ENCODE data around the gene NHERF1. TPM values are rescaled to one million over a fixed set of nuclear protein-coding genes. Genes with fewer than 3 reads are reported as not detected.
A peak's percentile ranks its signal among the peaks of the same experiment; 100 is the strongest.

Gene NHERF1
- 5.2 TPM for total RNA-seq

DNA sequence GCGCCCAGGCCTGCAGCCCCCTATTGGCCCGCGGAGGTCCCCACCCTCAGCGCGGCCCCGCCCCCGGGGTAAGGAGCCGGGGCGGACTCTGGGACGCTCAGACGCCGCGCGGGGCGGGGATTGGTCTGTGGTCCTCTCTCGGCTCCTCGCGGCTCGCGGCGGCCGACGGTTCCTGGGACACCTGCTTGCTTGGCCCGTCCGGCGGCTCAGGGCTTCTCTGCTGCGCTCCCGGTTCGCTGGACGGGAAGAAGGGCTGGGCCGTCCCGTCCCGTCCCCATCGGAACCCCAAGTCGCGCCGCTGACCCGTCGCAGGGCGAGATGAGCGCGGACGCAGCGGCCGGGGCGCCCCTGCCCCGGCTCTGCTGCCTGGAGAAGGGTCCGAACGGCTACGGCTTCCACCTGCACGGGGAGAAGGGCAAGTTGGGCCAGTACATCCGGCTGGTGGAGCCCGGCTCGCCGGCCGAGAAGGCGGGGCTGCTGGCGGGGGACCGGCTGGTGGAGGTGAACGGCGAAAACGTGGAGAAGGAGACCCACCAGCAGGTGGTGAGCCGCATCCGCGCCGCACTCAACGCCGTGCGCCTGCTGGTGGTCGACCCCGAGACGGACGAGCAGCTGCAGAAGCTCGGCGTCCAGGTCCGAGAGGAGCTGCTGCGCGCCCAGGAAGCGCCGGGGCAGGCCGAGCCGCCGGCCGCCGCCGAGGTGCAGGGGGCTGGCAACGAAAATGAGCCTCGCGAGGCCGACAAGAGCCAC lies at the start of gene NHERF1:
TSS of gene NHERF1 (plus strand) at position 100 of the 750 bp plus-strand sequence. CDS start at position 319, 219 bp downstream.
- peak within 1 kb of the TSS; percentile 62 to 81 (median 65) for H3K9ac ChIP-seq (ENCODE audit: low read depth in 1 of 3, low read length in 3 of 3)
- peak within 1 kb of the TSS; percentile 66 to 83 (median 83) for H3K4me3 ChIP-seq (ENCODE audit: low read length in 3 of 3)
- peaks cover 0 to 19% (median 10%) of the 10 kb centered on the region in 3 donors for H3K27me3 ChIP-seq (ENCODE audit: control insufficient read depth in 3 of 3, insufficient read depth in 3 of 3, low read length in 3 of 3)
- H3K27ac ChIP-seq (ENCODE audit: low read depth, low read length) = peak within 1 kb of the TSS; percentile 36
- peaks cover 20 to 47% (median 39%) of the 10 kb centered on the region in 3 donors for H3K4me1 ChIP-seq (ENCODE audit: control insufficient read depth in 3 of 3, insufficient read depth in 3 of 3, low read length in 3 of 3)
- no peaks in the 10 kb centered on the region for H3K9me3 ChIP-seq (ENCODE audit: control insufficient read depth in 3 of 3, low read length in 3 of 3)
- H3K36me3 ChIP-seq (ENCODE audit: control insufficient read depth in 3 of 3, insufficient read depth in 3 of 3, low read length in 3 of 3) = no peaks in the 10 kb centered on the region

DNA sequence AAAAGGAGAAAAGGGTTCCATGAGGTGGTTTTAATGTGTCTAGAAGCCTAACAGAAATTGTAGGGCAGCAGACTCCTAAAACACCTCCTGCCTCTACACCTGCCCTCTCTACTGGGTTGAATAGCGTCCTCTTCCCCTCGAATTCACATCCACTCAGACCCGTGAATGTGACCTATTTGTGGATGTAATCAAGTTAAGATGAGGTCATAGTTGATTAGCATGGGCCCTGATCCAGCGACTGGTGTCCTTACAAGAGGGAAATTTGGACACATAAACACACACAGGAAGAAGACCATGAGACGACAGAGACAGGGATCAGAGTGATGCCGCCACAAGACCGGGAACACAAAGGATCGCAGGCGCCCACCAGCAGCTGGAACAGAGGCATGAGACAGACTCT lies 49.2 kb upstream of the NHERF1 start:
- H3K9ac ChIP-seq (ENCODE audit: low read depth in 1 of 3, low read length in 3 of 3) = no peak overlapping the region
- no peaks in the 10 kb centered on the region for H3K4me1 ChIP-seq (ENCODE audit: control insufficient read depth in 3 of 3, insufficient read depth in 3 of 3, low read length in 3 of 3)
- H3K4me3 ChIP-seq (ENCODE audit: low read length in 3 of 3) = no peak overlapping the region
- H3K27me3 ChIP-seq (ENCODE audit: control insufficient read depth in 3 of 3, insufficient read depth in 3 of 3, low read length in 3 of 3) = peaks cover 9 to 21% (median 11%) of the 10 kb centered on the region in 3 donors
- H3K36me3 ChIP-seq (ENCODE audit: control insufficient read depth in 3 of 3, insufficient read depth in 3 of 3, low read length in 3 of 3) = no peaks in the 10 kb centered on the region
- no peak overlapping the region for H3K27ac ChIP-seq (ENCODE audit: low read depth, low read length)
- H3K9me3 ChIP-seq (ENCODE audit: control insufficient read depth in 3 of 3, low read length in 3 of 3) = no peaks in the 10 kb centered on the region

DNA sequence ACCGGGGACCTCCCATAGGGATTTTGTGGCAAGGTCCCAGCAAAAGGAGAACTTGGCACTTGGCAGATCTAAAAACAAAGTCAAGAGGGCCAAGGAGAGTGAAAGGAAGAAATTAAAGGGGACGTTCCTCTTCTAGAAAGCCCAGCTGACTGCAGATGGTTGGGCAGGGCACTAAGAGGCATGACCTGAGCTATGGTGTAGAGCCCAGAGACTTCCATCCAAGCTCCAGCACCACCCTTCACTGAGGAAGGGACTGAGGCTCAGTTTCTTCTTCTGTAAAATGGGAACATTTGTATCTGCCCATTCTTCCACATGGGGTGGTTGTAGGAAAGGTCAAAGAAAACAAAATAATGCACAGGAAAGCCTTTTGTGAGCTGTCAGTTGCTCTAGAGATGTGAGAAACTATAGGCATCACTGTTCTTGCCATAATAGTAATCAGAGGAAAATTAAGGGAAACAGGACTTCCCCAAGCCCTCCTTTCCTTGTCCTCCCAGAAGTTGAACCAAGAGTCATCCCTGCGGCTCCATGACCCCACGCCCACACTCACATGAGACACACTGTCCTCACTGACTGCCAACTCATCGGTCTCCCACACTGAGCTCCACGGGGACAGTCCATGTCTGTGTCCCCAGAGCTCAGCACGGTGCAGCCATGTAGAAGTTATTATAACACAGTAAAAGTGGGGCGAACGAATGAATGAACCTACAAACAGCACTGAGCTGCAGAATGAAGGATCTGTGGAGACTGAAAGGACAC lies 46.1 kb upstream of the NHERF1 start:
- Histone ChIP-seq H3K4me1 (ENCODE audit: control insufficient read depth in 3 of 3, insufficient read depth in 3 of 3, low read length in 3 of 3) (no peaks in the 10 kb centered on the region), H3K27ac (ENCODE audit: low read depth, low read length) (no peak overlapping the region)

DNA sequence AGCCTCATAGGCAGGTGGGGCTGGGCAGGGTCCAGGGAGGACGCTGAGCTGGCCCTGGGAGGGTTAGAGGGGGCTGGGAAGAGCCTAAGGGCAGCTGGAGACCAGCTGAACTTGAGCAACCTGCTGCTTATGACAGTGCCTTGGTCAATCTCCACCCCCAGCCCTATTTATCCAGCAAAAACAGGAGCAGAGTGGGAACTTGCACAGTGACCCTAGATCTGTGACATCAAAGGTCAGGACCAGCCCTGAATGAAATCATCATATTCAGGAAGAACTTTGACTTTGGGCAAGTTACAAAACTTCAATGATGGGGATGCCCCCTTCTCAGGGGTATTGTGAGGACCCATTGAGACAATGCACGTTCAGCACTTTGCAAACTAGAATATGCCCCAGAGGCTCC lies 45.1 kb upstream of the NHERF1 start:
- no peak overlapping the region for H3K4me3 ChIP-seq (ENCODE audit: low read length in 3 of 3)
- H3K36me3 ChIP-seq (ENCODE audit: control insufficient read depth in 3 of 3, insufficient read depth in 3 of 3, low read length in 3 of 3) = no peaks in the 10 kb centered on the region
- no peaks in the 10 kb centered on the region for H3K4me1 ChIP-seq (ENCODE audit: control insufficient read depth in 3 of 3, insufficient read depth in 3 of 3, low read length in 3 of 3)
- no peaks in the 10 kb centered on the region for H3K9me3 ChIP-seq (ENCODE audit: control insufficient read depth in 3 of 3, low read length in 3 of 3)
- H3K27me3 ChIP-seq (ENCODE audit: control insufficient read depth in 3 of 3, insufficient read depth in 3 of 3, low read length in 3 of 3) = peaks cover 0 to 7% (median 5%) of the 10 kb centered on the region in 3 donors
- no peak overlapping the region for H3K9ac ChIP-seq (ENCODE audit: low read depth in 1 of 3, low read length in 3 of 3)
- no peak overlapping the region for H3K27ac ChIP-seq (ENCODE audit: low read depth, low read length)

More for the DNA sequence above, 46.1 kb upstream of the NHERF1 start:
- Histone ChIP-seq H3K27me3 (ENCODE audit: control insufficient read depth in 3 of 3, insufficient read depth in 3 of 3, low read length in 3 of 3) (peaks cover 0 to 10% (median 5%) of the 10 kb centered on the region in 3 donors), H3K36me3 (ENCODE audit: control insufficient read depth in 3 of 3, insufficient read depth in 3 of 3, low read length in 3 of 3) (no peaks in the 10 kb centered on the region), H3K4me3 (ENCODE audit: low read length in 3 of 3) (no peak overlapping the region), H3K9ac (ENCODE audit: low read depth in 1 of 3, low read length in 3 of 3) (no peak overlapping the region), H3K9me3 (ENCODE audit: control insufficient read depth in 3 of 3, low read length in 3 of 3) (no peaks in the 10 kb centered on the region)

DNA sequence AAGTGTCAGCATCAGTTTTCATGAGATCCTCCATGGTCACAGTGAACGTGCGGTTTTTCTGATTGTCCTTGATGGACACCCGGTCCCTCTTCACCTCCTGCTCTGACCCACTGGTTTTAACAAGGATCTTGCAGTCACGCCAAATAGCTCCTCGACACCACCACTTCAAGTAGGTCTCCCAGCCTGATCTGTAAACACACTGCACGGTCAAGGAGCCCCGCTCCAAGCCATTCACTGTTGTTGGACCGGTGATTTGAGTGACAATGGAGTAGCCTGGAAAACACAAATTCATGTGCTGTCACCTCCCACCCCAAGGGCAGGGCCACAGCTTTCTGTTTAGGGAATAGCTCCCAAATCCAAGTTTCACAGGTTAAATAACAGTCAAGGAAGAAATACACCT lies 43.9 kb upstream of the NHERF1 start:
- no peak overlapping the region for H3K27ac ChIP-seq (ENCODE audit: low read depth, low read length)
- H3K36me3 ChIP-seq (ENCODE audit: control insufficient read depth in 3 of 3, insufficient read depth in 3 of 3, low read length in 3 of 3) = no peaks in the 10 kb centered on the region
- no peak overlapping the region for H3K4me3 ChIP-seq (ENCODE audit: low read length in 3 of 3)
- H3K4me1 ChIP-seq (ENCODE audit: control insufficient read depth in 3 of 3, insufficient read depth in 3 of 3, low read length in 3 of 3) = no peaks in the 10 kb centered on the region
- H3K9ac ChIP-seq (ENCODE audit: low read depth in 1 of 3, low read length in 3 of 3) = no peak overlapping the region
- H3K9me3 ChIP-seq (ENCODE audit: control insufficient read depth in 3 of 3, low read length in 3 of 3) = no peaks in the 10 kb centered on the region
- H3K27me3 ChIP-seq (ENCODE audit: control insufficient read depth in 3 of 3, insufficient read depth in 3 of 3, low read length in 3 of 3) = peaks cover 0 to 5% (median 5%) of the 10 kb centered on the region in 3 donors

DNA sequence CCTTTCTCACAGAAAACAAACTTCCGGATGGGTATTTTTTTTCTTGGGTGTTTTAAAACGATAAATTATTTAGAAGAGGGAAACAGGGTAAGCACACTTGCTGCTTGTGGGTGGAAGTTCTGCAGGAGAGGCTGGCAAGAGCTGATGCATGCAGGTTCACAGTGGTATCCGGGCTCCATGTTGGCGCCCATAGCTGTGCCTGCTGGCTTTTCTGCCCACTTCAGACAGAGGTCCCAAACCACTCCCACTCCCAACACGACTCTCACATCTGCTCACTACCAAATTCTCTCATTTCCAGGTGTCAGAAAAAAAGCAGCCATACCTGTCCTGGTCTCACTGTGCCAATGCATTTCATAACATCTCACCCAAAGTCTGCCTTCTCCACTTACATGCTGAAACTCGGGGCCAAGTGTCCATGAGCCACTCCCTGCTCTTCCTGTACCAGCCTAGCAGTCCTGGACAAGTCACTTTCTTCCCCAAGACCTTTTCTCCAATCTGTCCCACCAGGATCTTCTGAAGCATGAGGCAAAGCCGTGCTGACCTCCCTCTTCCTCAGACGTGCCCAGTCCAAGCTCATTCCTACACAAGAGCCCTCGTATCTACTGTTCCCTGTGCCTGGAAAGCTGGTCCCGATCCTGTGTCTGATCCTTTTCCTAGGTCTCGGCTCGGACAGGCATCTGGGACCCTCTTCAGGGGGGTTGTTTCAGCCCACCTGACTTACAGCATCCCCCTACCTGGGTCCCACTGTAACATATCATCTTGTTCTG lies 37.2 kb upstream of the NHERF1 start:
- Histone ChIP-seq H3K4me3 (ENCODE audit: low read length in 3 of 3) (no peak overlapping the region), H3K36me3 (ENCODE audit: control insufficient read depth in 3 of 3, insufficient read depth in 3 of 3, low read length in 3 of 3) (no peaks in the 10 kb centered on the region), H3K9me3 (ENCODE audit: control insufficient read depth in 3 of 3, low read length in 3 of 3) (no peaks in the 10 kb centered on the region), H3K27ac (ENCODE audit: low read depth, low read length) (no peak overlapping the region), H3K27me3 (ENCODE audit: control insufficient read depth in 3 of 3, insufficient read depth in 3 of 3, low read length in 3 of 3) (peaks cover 8 to 30% (median 23%) of the 10 kb centered on the region in 3 donors), H3K9ac (ENCODE audit: low read depth in 1 of 3, low read length in 3 of 3) (no peak overlapping the region), H3K4me1 (ENCODE audit: control insufficient read depth in 3 of 3, insufficient read depth in 3 of 3, low read length in 3 of 3) (no peaks in the 10 kb centered on the region)

DNA sequence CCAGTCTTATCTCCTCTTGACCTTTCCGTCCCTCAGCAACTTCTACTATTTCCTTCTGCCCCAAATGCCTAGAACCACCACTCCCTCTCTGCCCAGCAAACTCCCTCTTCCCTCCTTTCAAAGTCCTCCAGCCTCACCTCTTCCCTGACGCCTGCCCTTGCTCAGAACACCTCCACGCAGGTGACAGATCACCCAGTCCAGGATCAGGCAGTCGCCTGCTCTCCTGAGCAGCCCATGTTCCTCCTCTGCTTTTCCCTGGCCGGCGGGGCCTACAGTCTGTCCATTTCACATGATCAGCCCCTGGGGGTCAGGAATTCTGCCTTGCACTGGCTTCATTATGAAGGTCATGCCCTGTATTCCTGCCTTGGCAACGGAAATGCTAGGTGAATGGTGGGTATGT lies 36.1 kb upstream of the NHERF1 start:
- no peaks in the 10 kb centered on the region for H3K9me3 ChIP-seq (ENCODE audit: control insufficient read depth in 3 of 3, low read length in 3 of 3)
- peaks cover 8 to 30% (median 23%) of the 10 kb centered on the region in 3 donors for H3K27me3 ChIP-seq (ENCODE audit: control insufficient read depth in 3 of 3, insufficient read depth in 3 of 3, low read length in 3 of 3)
- H3K9ac ChIP-seq (ENCODE audit: low read depth in 1 of 3, low read length in 3 of 3) = no peak overlapping the region
- no peaks in the 10 kb centered on the region for H3K4me1 ChIP-seq (ENCODE audit: control insufficient read depth in 3 of 3, insufficient read depth in 3 of 3, low read length in 3 of 3)
- no peak overlapping the region for H3K4me3 ChIP-seq (ENCODE audit: low read length in 3 of 3)
- H3K27ac ChIP-seq (ENCODE audit: low read depth, low read length) = no peak overlapping the region
- H3K36me3 ChIP-seq (ENCODE audit: control insufficient read depth in 3 of 3, insufficient read depth in 3 of 3, low read length in 3 of 3) = no peaks in the 10 kb centered on the region

DNA sequence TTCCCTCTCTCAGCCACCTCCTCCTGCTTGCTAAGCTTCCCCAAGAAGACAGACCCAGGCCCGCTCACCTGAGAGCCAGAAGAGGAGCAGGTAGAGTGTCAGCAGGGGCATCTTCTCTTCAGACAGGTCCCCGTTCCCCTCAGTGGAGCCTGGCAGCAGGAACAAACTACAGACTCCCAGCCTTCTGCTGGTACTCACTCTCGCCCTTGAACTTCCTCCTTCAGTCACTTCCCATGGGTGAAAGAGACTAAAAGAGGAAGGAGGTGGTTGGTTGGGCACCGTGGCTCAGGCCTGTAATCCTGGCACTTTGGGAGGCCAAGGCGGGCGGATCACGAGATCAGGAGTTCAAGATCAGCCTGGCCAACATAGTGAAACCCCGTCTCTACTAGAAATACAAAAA lies 35.7 kb upstream of the NHERF1 start, which contains the start of gene CD300LF:
TSS of gene CD300LF (minus strand) at position 168 of the 400 bp plus-strand sequence. CDS start at position 111, 57 bp downstream.
- H3K27ac ChIP-seq (ENCODE audit: low read depth, low read length) = no peak within 1 kb of the TSS

DNA sequence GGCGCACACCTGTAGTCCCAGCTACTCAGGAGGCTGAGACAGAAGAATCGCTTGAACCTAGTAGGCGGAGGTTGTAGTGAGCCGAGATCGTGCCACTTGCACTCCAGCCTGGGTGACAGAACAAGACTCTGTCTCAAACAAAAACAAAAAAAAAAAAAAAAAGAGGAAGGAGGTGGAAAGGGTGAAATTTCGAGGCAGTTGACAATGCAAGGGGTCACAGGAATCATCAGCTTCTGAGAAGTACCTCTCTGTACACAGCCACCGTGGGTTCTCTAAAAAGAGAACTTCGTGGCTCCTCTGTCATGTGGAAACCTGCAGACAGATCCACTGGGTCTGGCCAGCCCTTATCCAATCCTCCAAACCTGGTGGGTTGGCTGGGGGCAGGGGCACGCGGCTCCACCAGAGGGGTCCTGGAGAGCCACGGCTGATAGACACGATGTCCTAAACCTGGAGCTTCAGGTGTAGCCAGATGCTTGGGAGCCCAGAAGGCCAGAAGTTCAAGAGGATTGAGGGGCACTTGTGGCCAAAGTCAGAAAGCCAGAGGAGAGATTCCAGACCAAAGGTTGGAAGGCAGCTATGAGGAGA lies 35.2 kb upstream of the NHERF1 start:
- no peak overlapping the region for H3K27ac ChIP-seq (ENCODE audit: low read depth, low read length)

More for the DNA sequence above, 35.7 kb upstream of the NHERF1 start, which contains the start of gene CD300LF:
- Histone ChIP-seq H3K27me3 (ENCODE audit: control insufficient read depth in 3 of 3, insufficient read depth in 3 of 3, low read length in 3 of 3) (peaks cover 8 to 30% (median 23%) of the 10 kb centered on the region in 3 donors), H3K9ac (ENCODE audit: low read depth in 1 of 3, low read length in 3 of 3) (no peak within 1 kb of the TSS), H3K36me3 (ENCODE audit: control insufficient read depth in 3 of 3, insufficient read depth in 3 of 3, low read length in 3 of 3) (no peaks in the 10 kb centered on the region), H3K4me1 (ENCODE audit: control insufficient read depth in 3 of 3, insufficient read depth in 3 of 3, low read length in 3 of 3) (no peaks in the 10 kb centered on the region), H3K9me3 (ENCODE audit: control insufficient read depth in 3 of 3, low read length in 3 of 3) (no peaks in the 10 kb centered on the region), H3K4me3 (ENCODE audit: low read length in 3 of 3) (no peak within 1 kb of the TSS)

More for the DNA sequence above, 35.2 kb upstream of the NHERF1 start:
- Histone ChIP-seq H3K4me1 (ENCODE audit: control insufficient read depth in 3 of 3, insufficient read depth in 3 of 3, low read length in 3 of 3) (no peaks in the 10 kb centered on the region), H3K27me3 (ENCODE audit: control insufficient read depth in 3 of 3, insufficient read depth in 3 of 3, low read length in 3 of 3) (peaks cover 8 to 30% (median 23%) of the 10 kb centered on the region in 3 donors), H3K9ac (ENCODE audit: low read depth in 1 of 3, low read length in 3 of 3) (no peak overlapping the region), H3K36me3 (ENCODE audit: control insufficient read depth in 3 of 3, insufficient read depth in 3 of 3, low read length in 3 of 3) (no peaks in the 10 kb centered on the region), H3K9me3 (ENCODE audit: control insufficient read depth in 3 of 3, low read length in 3 of 3) (no peaks in the 10 kb centered on the region), H3K4me3 (ENCODE audit: low read length in 3 of 3) (no peak overlapping the region)
